IPS-20b (cell line): ENCODE measurements around the gene EVX2.

ENCODE experiments used
- H3K27ac ChIP-seq: one replicate; pipeline ENCODE4 v1.5.1; 2013; ENCODE audit warnings: low read length
- H3K27me3 ChIP-seq: 2 replicates; pipeline ENCODE4 v1.6.1; 2013; ENCODE audit warnings: mild to moderate bottlenecking, low read length, inconsistent platforms; ENCODE audit not compliant: insufficient read depth
- H3K36me3 ChIP-seq: 2 replicates; pipeline ENCODE4 v1.6.1; 2013; ENCODE audit warnings: low read depth, mild to moderate bottlenecking, inconsistent platforms, low read length, moderate library complexity; ENCODE audit not compliant: insufficient read depth
- H3K4me1 ChIP-seq: 2 replicates; pipeline ENCODE4 v1.6.1; 2013; ENCODE audit warnings: mild to moderate bottlenecking, control low read depth, inconsistent platforms, low read length, moderate library complexity; ENCODE audit not compliant: insufficient read depth
- H3K4me3 ChIP-seq: 2 replicates; pipeline ENCODE4 v1.5.1; 2013; ENCODE audit warnings: mild to moderate bottlenecking, low read length, inconsistent platforms
- H3K9ac ChIP-seq: 2 replicates; pipeline ENCODE4 v1.6.1; 2013; ENCODE audit warnings: low read depth, mild to moderate bottlenecking, inconsistent platforms, low read length, moderate library complexity
- H3K9me3 ChIP-seq: 2 replicates; pipeline ENCODE4 v1.6.1; 2013; ENCODE audit warnings: mild to moderate bottlenecking, low read depth, low read length, inconsistent platforms; ENCODE audit not compliant: insufficient read depth

Gene EVX2

DNA sequence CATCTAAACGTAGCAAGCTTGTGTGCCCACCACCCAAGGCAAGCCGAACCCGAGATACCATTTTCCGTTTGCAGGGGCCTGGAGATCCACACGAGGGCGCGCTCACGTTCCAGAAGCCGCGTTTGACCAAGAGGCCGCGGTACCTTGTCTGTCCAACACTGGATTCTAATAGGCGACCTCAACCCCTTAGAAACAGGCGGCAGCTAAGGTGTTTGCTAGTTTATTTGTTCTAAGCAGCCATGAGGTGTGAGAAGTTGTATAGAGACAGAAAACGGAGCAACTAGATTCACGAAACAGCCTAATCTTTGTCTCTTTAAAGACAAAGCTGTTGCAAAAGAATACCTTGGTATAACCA is 27.5 kb upstream of the EVX2 start:
- H3K4me3 ChIP-seq, result no peak overlapping the region
- peaks cover 100% of the 10 kb centered on the region for H3K27me3 ChIP-seq
- H3K9ac ChIP-seq, result no peak overlapping the region
- H3K9me3 ChIP-seq, result no peaks in the 10 kb centered on the region; the same call in 1 of the 2 replicates
- no peaks in the 10 kb centered on the region for H3K4me1 ChIP-seq
- no peak overlapping the region for H3K27ac ChIP-seq
- no peaks in the 10 kb centered on the region for H3K36me3 ChIP-seq

DNA sequence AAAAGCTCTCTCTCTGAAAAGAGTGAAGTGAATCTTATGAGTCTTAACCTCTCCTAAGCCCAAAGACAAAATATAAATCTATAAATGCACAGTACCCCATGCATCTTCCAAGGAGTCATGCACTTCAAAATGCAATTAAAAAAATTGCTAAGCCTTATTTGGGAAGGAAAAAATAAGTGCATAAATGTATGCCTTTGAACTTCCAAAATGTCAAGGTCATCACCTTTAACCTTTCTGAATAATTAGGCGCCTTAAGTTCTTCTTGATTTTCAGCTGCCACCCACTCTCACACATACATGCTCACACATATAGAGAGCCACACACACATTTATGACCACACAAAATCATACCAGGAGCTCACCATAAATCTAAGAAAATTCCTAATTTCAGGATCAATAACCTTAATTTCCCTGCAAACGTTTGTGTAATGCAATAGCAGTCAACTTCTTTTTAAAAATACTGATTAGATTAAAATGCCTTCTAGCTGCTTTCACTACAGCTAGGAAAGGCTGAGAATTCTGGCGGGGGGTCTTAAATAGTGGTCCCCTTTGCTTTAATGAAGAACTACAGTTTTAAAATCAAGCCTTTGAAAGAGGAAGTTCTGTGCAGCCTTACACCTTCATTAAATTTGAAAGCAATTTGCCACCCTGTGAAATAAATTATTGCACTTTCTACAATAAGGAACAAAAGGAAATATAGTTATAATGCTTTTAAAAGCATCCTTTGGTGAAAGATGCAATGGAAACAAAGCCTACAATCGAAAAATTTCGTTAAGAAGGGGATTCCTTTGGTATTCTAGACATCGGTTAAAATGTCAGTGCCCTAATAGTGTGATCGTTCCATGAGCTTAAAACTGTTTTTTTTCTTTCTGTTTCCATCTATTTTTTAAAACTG is 26.9 kb upstream of the EVX2 start:
- Histone ChIP-seq H3K36me3 (no peaks in the 10 kb centered on the region), H3K9ac (no peak overlapping the region), H3K4me3 (no peak overlapping the region), H3K4me1 (no peaks in the 10 kb centered on the region), H3K27me3 (peaks cover 100% of the 10 kb centered on the region), H3K27ac (no peak overlapping the region), H3K9me3 (no peaks in the 10 kb centered on the region; the same call in 1 of the 2 replicates)

DNA sequence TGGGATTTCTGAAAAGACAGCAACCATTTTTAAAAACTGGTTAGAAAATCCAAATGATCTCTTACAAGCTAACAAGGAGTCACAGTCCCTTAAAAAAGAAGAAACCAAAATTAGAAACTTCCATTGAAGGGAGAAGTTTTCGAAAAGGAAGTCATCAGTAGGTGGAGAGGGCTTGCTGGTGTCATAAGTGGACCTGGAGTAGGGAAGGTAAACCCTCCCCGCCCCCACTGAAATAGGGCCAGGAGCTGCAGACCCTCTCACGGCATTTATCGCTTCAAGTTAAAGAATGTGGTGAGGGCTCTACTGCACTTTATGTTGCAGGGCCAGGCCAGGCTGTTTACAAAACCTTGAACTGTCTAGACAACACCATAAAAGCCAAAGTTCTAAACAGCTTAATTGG is 26.2 kb upstream of the EVX2 start:
- Histone ChIP-seq H3K36me3 (no peaks in the 10 kb centered on the region), H3K9me3 (no peaks in the 10 kb centered on the region; the same call in 1 of the 2 replicates), H3K27ac (no peak overlapping the region), H3K27me3 (peaks cover 100% of the 10 kb centered on the region), H3K4me3 (no peak overlapping the region), H3K4me1 (no peaks in the 10 kb centered on the region), H3K9ac (no peak overlapping the region)

DNA sequence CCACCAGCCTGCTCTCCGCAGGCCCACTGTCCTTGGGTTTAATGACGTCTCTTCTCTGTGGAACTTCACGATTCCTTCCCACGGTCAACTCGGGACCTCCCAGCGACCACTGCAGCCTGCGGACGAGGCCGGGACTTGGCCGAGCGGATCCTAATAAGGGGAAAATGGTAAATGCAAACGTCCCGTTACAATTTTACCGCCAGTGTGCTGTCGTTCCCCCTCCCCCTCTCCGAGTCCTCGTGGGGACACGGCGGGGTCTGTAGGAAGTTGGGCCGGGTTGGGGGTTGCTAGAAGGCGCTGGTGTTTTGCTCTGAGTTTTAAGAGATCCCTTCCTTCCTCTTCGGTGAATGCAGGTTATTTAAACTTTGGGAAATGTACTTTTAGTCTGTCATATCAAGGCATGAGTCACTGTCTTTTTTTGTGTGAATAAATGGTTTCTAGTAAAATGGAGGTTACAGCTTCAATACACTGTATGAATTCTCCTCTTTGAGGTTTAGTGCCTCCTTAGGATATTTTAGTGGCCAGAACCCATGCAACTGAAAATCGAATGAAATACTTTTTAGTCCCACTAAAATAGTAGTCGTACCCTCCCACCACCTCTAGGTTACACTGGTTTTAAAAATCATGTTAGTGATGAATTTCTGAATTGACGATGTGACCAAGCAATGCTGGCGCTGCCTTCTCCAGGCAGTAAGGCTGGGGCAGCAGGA is 25.6 kb upstream of the EVX2 start:
- Histone ChIP-seq H3K9ac (no peak overlapping the region), H3K27me3 (peaks cover 100% of the 10 kb centered on the region), H3K36me3 (no peaks in the 10 kb centered on the region), H3K4me3 (no peak overlapping the region), H3K9me3 (no peaks in the 10 kb centered on the region; the same call in 1 of the 2 replicates), H3K4me1 (no peaks in the 10 kb centered on the region), H3K27ac (no peak overlapping the region)

DNA sequence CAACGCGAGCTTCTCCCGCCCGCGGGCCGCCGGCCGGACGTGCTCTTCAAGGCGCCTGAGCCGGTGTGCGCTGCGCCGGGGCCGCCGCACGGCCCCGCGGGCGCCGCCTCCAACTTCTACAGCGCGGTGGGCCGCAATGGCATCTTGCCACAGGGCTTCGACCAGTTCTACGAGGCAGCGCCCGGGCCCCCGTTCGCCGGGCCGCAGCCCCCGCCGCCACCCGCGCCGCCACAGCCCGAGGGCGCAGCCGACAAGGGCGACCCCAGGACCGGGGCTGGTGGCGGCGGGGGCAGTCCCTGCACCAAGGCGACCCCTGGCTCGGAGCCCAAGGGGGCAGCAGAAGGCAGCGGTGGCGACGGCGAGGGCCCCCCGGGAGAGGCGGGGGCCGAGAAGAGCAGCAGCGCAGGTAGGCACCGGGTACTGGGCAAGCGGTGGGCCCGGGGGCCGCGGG is 24.0 kb upstream of the EVX2 start:
- Histone ChIP-seq H3K4me1 (no peaks in the 10 kb centered on the region), H3K9ac (no peak overlapping the region), H3K27me3 (peaks cover 100% of the 10 kb centered on the region), H3K9me3 (no peaks in the 10 kb centered on the region; the same call in 1 of the 2 replicates), H3K36me3 (no peaks in the 10 kb centered on the region), H3K4me3 (no peak overlapping the region), H3K27ac (no peak overlapping the region)

DNA sequence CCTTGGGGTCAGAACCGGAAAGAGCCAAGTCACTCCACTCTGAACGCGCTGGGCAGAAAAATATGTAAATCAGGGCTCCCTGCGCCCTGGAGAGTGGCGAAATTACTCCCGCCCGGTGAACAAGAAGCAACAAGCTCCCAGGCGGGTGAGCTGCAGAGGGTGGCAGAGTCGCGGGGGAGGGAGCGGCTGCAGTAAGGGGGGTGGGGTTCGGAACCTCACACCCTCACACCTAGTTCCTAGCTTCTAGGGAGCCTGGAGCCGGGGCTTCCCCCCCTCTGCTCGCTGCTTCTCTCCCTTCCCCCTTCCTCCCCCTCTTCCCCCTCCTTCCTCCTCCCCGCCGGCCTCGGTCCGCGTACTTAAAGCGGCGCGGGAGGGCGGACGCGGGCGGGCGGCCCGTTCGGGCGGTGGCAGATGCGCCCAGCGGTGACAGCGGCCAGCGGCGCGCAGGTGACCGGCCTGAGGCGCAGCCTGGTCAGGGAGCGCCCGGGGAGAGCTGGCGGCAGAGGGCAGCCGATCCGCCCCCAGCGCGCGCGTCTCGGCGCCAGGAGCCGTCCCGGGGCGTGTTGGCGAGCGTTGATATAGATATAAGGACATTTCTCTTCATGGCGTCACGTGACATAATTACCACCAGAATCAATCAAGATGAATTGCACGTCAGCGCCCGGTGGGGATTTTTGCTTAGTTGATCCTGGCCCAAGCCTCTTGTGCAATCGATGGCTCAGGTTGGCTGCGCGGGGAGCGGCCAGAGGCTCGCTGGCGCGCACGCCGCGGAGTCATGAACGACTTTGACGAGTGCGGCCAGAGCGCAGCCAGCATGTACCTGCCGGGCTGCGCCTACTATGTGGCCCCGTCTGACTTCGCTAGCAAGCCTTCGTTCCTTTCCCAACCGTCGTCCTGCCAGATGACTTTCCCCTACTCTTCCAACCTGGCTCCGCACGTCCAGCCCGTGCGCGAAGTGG is 23.1 kb upstream of the EVX2 start, which contains the start of gene HOXD11:
Gene HOXD11 (plus strand): TSS at position 700 of the 959 bp plus-strand sequence. CDS start 76 bp downstream, at position 776.
- no peaks in the 10 kb centered on the region for H3K36me3 ChIP-seq
- no peaks in the 10 kb centered on the region; the same call in 1 of the 2 replicates for H3K9me3 ChIP-seq
- no peak within 1 kb of the TSS for H3K9ac ChIP-seq
- H3K27me3 ChIP-seq, result peaks cover 100% of the 10 kb centered on the region
- no peak within 1 kb of the TSS for H3K27ac ChIP-seq
- no peak within 1 kb of the TSS; the same call in 1 of the 2 replicates for H3K4me3 ChIP-seq
- H3K4me1 ChIP-seq, result no peaks in the 10 kb centered on the region

DNA sequence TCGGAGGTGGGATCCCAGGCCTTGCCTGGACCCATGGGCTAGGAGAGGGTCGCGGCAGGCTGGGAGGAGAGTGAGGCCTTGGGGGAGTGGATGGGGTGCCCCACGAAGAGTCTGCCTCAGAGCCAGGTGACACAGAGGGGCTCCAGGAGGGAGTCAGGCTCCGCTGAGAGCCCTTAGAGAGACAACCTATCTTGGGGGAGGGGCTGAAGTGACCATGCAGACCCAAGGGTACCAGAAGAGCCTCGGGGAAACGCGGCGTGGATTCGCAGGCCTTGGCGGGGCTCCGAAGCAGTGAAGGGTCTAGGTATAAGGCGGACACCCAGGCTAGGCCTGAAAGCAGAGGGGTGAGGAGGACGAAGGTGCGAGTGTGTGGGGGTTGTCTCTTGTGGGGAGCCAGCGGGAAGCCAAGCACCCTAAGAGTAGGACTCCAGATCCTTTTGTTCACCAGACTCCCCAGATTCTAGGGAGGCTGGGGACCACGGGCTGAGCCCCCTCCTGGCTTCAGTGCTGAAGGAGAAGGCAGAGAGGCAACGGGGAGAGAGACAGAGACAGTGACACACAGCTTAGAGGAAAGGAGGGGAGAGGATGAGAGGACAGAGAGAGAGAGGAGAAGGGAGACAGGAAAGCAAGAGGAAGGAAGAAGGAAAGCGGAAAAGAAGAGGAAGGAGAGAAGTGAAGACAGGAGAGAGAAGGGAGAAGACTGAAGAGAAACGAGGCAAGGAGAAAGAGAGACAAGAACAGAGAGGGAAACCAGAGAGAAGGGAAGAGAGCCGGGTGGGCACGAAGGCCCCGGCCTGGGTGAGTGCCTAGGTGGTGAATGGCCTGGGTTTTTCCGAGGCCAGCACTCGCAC is 22.2 kb upstream of the EVX2 start:
- Histone ChIP-seq H3K9ac (no peak overlapping the region), H3K36me3 (no peaks in the 10 kb centered on the region), H3K4me1 (no peaks in the 10 kb centered on the region), H3K4me3 (no peak overlapping the region), H3K9me3 (no peaks in the 10 kb centered on the region; the same call in 1 of the 2 replicates), H3K27me3 (peaks cover 100% of the 10 kb centered on the region), H3K27ac (no peak overlapping the region)

DNA sequence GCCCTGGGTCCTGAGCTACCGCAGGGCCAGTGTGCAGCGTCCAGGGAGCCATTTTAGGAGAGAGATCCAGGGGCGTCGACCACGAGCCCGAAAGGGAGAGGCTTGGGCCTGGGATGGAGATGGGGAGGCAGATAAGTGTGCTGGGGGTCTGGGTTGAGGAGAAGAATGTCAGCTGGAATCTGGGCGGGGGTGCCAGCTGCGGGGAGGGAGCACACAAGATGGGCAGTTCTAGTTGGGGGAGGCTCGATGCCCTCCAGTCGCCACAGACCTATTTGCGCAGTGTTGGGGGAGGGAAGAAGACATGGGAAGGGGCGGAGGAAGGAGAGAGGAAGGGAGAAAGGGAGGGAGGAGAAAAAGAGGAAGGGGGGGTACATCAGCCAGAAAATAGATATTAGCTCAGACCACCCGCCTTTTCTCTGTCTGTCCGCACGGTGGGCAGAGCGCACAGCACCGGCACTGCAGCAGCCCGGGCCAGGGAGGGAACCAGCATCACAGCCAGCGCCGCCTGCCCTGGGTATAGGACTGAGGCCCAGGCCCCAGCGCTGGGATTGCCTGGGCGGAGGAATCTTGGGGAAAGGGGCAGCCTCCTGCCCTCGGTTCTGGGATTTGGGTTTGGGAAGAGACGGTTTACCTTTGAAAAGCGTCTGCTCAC is 21.4 kb upstream of the EVX2 start:
- Histone ChIP-seq H3K4me1 (no peaks in the 10 kb centered on the region), H3K27ac (no peak overlapping the region), H3K9ac (no peak overlapping the region), H3K27me3 (peaks cover 100% of the 10 kb centered on the region), H3K36me3 (no peaks in the 10 kb centered on the region), H3K4me3 (no peak overlapping the region; the same call in 1 of the 2 replicates), H3K9me3 (peaks cover 5% of the 10 kb centered on the region; the same call in 1 of the 2 replicates)

DNA sequence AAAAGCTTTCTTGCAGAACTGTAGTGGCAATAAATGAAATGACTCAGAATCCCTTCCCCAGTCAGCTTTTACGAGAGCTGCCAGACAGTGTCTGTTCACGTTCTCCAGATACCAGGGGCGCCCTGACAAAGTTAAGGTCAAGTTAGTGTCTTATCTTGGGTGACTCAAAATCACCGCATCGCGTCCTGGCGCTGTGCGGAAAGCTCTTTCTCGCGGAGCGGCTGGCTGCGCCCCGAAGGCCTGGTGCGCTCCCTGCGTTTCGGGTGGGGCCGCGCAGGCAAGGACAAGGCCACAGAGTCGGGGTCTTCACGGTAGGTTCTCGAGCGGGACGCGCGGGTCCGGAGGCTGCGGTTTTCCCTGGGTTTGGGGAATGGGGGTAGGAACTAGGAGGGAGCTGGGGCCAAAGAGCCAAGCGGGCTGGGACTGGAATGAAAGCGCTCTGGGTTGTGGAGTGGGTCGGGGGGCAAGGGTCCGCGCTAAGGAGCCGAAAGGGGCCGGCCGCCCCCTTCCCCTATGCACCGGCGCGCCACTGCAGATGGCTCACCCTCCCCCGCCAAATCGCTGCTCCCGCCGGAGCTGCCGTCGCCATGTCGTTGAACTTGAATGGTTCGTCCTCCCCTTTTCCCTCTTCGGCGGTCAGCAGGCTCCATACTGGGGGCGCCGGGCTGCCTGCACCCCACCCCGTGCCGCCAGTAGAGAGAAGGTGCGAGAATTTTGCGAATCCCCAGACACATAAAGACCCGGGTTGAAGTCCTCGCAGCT is 20.7 kb upstream of the EVX2 start:
- H3K27me3 ChIP-seq, result peaks cover 100% of the 10 kb centered on the region
- H3K27ac ChIP-seq, result no peak overlapping the region
- no peaks in the 10 kb centered on the region for H3K36me3 ChIP-seq
- H3K4me3 ChIP-seq, result no peak overlapping the region; the same call in 1 of the 2 replicates
- no peak overlapping the region for H3K9ac ChIP-seq
- peaks cover 6% of the 10 kb centered on the region; the same call in 1 of the 2 replicates for H3K9me3 ChIP-seq
- no peaks in the 10 kb centered on the region for H3K4me1 ChIP-seq
